ENCODE measurements around the gene ADI1.

DNA sequence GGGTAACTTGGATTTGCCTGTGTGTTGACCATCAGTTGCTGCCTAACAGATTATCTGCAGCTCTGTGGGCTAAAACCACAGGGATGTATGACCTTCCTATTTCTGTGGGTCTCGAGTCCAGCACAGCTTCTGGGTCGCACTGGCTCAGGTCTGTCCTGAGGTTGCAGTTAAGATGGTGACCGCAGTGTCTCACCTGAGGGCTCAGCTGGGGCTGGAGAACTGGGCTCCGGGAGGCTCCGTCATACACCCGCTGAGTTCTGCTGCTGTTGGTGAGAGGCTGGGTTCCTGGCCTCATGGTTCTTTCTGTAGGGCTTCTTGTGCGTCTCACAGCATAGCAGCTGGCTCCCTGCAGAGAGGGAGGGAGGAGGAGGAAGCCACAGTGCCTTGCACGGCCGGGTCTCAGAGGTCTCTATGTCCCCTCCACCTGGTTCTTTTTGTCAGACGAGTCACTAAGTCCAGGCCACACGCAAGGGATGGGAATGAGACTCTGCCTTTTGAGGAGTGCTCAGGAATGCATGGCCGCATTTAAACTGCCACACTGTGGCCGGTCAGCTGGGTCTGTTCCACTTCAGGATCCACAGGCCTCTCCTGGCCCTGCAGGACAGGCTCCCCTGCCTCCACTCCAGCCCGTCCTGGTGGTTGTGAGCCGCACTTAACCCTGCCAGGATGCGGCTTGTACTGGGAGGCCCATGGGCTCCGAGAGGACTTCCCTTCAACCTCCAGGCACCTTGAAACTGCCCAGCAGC lies 67.2 kb downstream of the ADI1 start:
- TF ChIP-seq EZH2 (IDR thresholded peaks at IDR 0.05; ENCODE audit: insufficient read depth, poor library complexity, severe bottlenecking), result no peak
- TF ChIP-seq EZH2phosphoT487 (IDR thresholded peaks at IDR 0.05; ENCODE audit: insufficient read depth, low read depth), result no peak
